ENCODE measurements around the gene SPTLC1. TPM values are rescaled to one million over a fixed set of nuclear protein-coding genes. Genes with fewer than 3 reads are reported as not detected.

The SPTLC1 gene
- total and polyA plus RNA-seq, 2 of the 13 experiments (the other 11 are each of a cell fraction or from before 2014, with no cell fraction given), result 56.2 to 72.5 TPM

GRCh38 chr9:92140074-92140753, 25.0 kb upstream of the SPTLC1 start (continued):
- TF ChIP-seq PHB2 (IDR thresholded peaks at IDR 0.05; ENCODE audit: partially characterized antibody) (no peak), ZNF660 (CRISPR knock-in tag; IDR thresholded peaks at IDR 0.05; ENCODE audit: borderline replicate concordance, low read depth) (no peak), MTA3 (CRISPR knock-in tag; IDR thresholded peaks at IDR 0.05) (no peak), ZNF777 (CRISPR knock-in tag; IDR thresholded peaks at IDR 0.05) (peak; percentile 76; the same call in 1 of the 2 replicates), TCF7L2 (IDR thresholded peaks at IDR 0.05; ENCODE audit: low read depth, low read length) (no peak), ZBTB7A (CRISPR knock-in tag; IDR thresholded peaks at IDR 0.05) (peak; percentile 82; the same call in 1 of the 2 replicates), ZNF329 (CRISPR knock-in tag; IDR thresholded peaks at IDR 0.05; ENCODE audit: low read depth) (peak; percentile 76; the same call in 1 of the 2 replicates), SRY (CRISPR knock-in tag; IDR thresholded peaks at IDR 0.05) (peak; percentile 79; the same call in 1 of the 2 replicates), TERF1 (CRISPR knock-in tag; IDR thresholded peaks at IDR 0.05) (no peak), MED1 (CRISPR knock-in tag; IDR thresholded peaks at IDR 0.05) (peak; percentile 30; the same call in 1 of the 2 replicates), KLF11 (CRISPR knock-in tag; IDR thresholded peaks at IDR 0.05) (0 out of 2 replicates have a peak, but pooled peaks have one; percentile 56), ZNF678 (CRISPR knock-in tag; IDR thresholded peaks at IDR 0.05) (no peak), ZHX2 (IDR thresholded peaks at IDR 0.05; ENCODE audit: low read depth) (no peak), ZHX2 (CRISPR knock-in tag; IDR thresholded peaks at IDR 0.05; ENCODE audit: borderline replicate concordance) (0 out of 2 replicates have a peak, but pooled peaks have one; percentile 55), ZNF776 (CRISPR knock-in tag; IDR thresholded peaks at IDR 0.05) (no peak), MAX (IDR thresholded peaks at IDR 0.05) (peak; percentile 87), IRF2 (CRISPR knock-in tag; IDR thresholded peaks at IDR 0.05) (0 out of 2 replicates have a peak, but pooled peaks have one; percentile 38), ZNF781 (CRISPR knock-in tag; IDR thresholded peaks at IDR 0.05; ENCODE audit: borderline replicate concordance, not compliant biosample characterization) (peak; percentile 58), GMEB2 (CRISPR knock-in tag; IDR thresholded peaks at IDR 0.05; ENCODE audit: low read depth) (no peak), ZNF83 (CRISPR knock-in tag; IDR thresholded peaks at IDR 0.05; ENCODE audit: borderline replicate concordance) (no peak)
